GDM1 (cell line): ENCODE measurements around the gene NPC2.
"Not testable (repeated sequence)": the region's sequence is repeated elsewhere in the genome, so short reads cannot be mapped to it uniquely, and the experiment has no call there.

Experiments
- DNase-seq: peaks from one replicate; lab custom pipeline; 2025; lab: John Stamatoyannopoulos, UW

The NPC2 gene

GRCh38 chr14:74469548-74470518 is 23.3 kb downstream of the NPC2 start:
- no peak for DNase-seq

DNA sequence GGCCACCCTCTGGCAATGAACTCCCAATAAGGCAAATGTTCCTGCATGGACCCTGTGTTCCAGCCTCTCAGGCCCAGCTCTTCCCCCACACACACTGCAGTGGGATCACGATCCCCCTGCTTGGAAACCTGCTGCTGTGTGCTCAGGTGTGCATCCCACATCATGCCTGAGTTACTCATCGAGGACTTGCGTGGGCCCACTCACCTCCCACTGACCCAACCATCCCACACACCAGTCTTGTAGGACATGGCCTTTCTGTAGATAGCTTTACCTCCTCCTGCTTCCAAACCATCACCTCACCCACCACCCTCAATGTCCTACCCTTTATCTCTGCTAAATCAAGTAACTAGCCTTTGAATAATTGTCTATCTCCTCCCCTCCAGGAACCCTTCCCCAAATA is 24.6 kb downstream of the NPC2 start:
- no peak for DNase-seq

GRCh38 chr14:74465335-74465734 is 27.8 kb downstream of the NPC2 start:
- DNase-seq = no peak

DNA sequence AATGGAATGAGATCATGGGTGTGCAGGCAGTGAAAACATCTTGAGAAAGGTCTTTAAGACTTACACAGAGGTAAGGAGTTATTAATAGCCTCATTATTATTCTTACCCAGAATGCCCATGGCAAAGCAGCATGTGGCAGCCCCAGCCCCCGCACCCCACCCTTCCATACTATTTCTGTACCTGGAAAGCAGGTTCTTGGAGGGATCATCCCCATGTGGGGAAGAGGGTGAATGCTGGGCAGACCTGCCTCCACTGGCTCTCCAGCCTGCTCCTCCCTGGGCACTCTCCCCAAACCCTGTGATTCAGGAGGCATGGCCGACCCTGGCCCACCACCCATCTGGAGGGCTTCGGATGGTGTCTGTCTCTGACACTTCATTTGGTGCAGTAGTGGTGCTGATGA is 28.3 kb downstream of the NPC2 start:
- DNase-seq = no peak

GRCh38 chr14:74463697-74464096 is 29.4 kb downstream of the NPC2 start:
- DNase-seq = no peak

GRCh38 chr14:74462993-74463392 is 30.1 kb downstream of the NPC2 start:
- no peak for DNase-seq

DNA sequence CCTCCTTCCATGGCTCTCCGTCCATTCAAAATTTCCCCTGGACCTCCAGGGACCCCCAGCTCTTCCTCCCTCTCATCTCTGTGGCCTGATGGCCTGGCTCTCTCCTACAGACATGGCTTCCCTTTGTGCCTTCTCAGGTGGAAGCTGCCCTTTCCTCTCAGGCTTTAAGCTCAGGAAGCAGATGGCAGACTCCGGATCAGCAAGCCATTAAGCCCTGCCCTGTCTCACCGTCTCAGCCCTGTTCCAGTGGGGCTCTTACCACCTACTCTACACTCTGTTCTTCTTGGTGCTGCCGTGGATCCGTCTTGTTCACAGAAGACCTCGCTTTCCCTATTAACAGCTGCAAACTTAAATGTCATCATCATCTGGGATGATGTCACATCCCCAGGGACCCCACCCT is 33.1 kb downstream of the NPC2 start:
- DNase-seq = no peak

- no peak for DNase-seq
Observed at GRCh38 chr14:74459289-74459946, 33.7 kb downstream of the NPC2 start.

DNA sequence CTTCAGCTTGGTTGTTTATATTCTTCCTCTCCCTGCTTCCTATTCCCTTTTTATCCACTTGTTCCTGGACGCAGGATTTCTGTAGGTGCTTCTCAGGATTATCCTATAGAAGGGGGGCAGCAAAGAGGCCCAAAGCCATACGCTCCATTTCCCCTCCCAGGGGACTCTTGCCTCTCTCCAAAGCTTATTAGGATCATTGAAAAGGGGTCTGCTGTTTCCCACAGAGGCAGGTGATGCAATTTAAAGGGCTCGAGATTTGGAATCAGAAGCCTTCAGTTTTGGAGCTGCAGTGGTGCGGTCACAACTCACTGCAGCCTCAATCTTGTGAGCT is 35.6 kb downstream of the NPC2 start:
- DNase-seq = no peak

- DNase-seq = no peak
Observed at GRCh38 chr14:74456684-74457564, 36.2 kb downstream of the NPC2 start.

- not testable (repeated sequence) for DNase-seq
Observed at GRCh38 chr14:74454397-74454796, 38.7 kb downstream of the NPC2 start.

DNA sequence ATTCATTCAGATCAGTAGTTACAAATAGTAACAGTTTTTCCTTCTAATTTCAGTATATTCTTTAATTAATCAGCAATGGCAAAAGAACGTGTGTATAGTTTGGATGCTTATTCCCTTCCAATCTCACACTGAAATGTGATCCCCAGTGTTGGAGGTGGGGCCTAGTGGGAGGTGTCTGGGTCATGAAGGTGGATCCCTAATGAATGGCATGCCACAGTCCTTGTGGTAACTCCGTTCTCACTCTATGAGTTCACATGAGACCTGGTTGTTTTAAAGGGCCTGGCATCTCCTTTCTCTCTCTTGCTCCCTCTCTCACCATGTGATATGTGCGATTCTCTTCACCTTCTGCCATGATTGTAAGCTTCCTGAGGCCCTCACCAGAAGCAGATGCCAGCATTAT is 48.2 kb downstream of the NPC2 start:
- no peak for DNase-seq

GRCh38 chr14:74442757-74443156 is 50.3 kb downstream of the NPC2 start:
- DNase-seq = no peak

DNA sequence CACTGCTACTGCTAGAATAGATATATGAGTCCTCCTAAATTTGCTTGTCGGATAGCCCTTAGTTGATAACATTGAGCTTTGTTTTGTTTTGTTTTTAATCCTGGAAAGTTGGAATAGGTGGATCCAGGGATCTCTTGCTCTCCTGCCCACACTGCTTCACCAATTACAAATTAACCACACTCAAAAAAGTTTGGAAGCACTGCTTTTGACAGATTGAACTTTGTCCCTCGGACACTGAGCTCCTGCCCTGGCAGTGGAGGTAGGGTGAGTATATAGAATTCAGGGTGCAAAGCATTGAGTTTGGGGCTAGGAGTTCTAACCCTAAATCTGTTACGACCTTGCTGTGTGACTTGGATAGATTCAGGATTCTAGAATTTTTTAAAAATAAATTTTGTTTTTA is 52.0 kb downstream of the NPC2 start:
- DNase-seq = no peak

DNA sequence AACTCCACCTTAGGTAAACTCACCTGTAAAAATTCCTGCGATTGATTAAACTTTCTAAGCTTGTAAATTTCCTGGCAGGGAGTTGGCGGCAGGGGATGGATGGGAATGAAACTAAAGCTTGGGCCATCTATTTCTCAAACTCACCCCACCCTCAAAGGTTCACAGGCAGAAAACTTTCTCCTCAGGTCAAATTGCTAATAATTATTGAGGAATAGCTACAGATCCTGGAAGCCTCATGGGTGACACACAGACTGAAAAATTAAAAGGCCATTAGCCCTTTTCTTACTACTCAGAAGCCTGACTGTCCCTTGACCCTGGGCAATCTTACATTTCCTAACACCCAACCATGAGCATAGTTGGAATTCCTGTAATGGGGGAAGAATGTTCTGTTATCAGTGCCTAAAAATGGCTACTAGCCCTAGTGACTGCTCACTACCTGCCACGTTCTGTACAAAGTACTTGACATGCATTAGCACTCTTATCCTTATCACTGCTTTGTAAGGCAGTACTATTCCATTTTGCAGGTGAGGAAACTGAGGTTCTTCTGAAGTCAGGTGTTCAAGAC is 54.7 kb downstream of the NPC2 start:
- no peak for DNase-seq

DNA sequence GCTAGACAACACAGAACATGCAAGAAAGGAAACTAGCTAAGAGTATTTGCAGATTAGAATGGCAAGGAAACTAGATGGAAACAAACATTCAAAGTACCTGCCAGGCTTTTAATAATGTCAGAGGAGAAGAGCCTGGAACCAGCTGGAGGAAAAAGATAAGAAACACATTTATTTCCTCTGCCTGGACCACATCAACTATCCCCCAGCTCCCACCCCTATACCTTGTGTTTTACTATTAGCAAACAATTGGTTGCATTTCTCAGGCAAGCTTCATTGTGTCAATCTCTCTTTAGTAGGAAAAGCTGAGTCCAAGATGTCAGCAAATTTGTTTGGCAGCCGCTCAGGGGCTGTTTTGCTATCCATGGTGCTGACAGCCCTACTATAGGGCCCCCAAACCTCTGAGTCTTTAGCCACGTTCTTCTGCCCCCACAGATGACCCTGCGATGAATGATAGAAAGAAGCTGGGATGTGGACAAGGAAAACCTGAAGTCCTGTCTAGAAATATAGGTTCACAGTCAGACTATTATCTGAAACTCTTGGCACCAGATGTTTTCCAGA is 55.5 kb downstream of the NPC2 start:
- no peak for DNase-seq

DNA sequence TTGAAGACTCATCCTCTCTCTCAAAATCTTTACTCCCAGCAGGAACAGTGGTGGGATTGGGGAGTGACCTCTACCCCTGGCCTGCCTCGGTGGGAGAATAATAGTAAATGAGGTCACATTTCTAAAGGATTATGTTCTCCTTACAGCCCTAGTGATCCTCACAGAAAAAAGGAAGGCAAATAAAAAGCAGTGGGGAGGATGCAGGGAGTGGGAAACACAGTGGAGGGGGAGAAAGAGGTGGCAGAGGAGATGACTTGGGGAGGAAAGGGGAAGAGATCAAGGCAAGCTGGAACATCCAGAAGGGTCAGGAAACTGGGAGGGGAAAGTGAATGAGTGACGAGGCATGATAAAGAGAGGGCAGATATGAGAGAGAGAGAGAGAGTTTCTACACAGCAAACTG is 58.8 kb downstream of the NPC2 start:
- DNase-seq = no peak

DNA sequence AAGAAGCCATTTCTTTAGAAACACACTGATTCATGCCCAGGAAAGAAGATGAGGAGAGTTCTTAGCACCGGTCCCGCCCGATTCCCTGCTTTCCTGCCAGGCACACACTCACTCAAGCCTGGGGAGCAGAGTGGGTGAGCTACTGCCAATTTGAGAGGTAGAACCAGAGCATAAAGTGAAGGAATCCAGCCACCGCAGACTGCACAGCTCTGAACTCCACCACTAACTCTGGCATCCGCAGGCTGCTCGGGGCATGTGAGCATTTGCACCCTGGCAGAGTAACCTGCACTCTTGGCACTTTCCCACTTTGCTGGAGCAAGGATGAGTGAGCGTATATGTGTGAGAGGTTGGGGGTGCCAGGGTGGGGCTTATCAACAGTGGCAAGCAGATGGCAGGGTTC is 63.1 kb downstream of the NPC2 start:
- no peak for DNase-seq
